IPS-11a (cell line): ENCODE data around the gene SLC36A4.
"Not testable (repeated sequence)": the region's sequence is repeated elsewhere in the genome, so short reads cannot be mapped to it uniquely, and the experiment has no call there.

Source experiments
- H3K4me3 ChIP-seq: one replicate; pipeline ENCODE4 v1.5.1; 2013; ENCODE audit warnings: low read depth, low read length, control low read depth

Gene SLC36A4

GRCh38 chr11:93123351-93123898 is 74.4 kb downstream of the SLC36A4 start:
- H3K4me3 ChIP-seq: no peak overlapping the region

- H3K4me3 ChIP-seq: no peak overlapping the region
These were observed 75.1 kb downstream of the SLC36A4 start for GRCh38 chr11:93122535-93123235.

DNA sequence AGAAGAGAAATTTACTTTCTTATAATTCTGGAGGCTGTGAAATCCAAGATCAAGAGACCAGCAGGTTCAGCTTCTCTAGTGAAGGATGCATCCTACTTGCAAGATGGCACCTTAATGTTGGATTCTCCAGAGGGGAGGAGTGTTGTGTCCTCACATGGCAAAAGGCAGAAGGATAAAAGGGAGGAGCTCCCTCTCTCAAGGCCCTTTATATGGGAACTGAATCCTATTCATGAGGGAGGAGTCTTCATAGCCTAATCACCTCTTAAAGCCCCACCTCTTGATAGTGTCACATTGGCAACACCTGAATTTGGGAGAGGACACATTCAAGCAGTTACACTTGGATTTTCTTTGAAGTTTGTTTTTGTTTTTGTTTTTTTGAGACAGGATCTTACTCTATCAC is 79.5 kb downstream of the SLC36A4 start:
- H3K4me3 ChIP-seq: no peak overlapping the region

GRCh38 chr11:93117565-93117964 is 80.2 kb downstream of the SLC36A4 start:
- no peak overlapping the region for H3K4me3 ChIP-seq

DNA sequence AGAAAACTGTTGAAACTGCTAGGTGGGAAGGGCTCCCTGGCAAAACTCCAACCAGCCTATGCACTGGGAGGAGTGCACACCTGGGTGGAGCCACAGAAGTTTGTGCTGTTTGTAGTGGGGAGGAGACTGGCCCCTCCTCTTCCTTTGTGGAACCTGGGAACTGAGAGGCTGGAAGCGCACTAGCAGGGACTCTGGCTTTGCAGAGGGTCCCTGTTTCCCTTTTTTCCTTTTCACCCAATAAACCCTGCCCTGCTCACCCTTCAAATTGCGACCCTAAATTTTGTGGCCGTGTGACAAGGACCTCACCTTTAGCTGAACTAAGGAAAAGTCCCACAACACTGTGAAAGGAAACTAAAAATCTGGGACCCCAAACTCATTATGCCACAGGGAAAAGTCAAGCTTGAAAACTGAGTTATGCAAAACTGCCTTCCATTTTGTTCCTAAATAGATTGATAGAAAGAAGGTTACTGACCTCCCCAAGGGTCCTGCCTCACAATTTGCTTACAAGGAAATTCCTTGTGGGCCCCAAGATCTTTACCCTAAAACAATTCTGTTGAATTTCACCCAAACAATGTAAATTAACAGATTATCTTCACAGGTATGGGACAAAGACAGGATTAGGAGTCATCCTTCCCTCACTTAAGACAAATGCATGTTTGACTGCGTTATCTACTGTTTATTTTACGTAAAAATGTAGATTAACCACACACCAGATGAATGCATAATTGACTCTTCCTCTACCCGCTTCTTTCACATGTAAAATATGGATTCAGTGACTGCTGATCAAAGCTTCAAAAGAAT is 81.0 kb downstream of the SLC36A4 start:
- no peak overlapping the region for H3K4me3 ChIP-seq

GRCh38 chr11:93114304-93114703 is 83.5 kb downstream of the SLC36A4 start:
- H3K4me3 ChIP-seq: no peak overlapping the region

- H3K4me3 ChIP-seq: no peak overlapping the region
These were observed 84.0 kb downstream of the SLC36A4 start for GRCh38 chr11:93113824-93114223.

GRCh38 chr11:93111147-93111546 is 86.6 kb downstream of the SLC36A4 start:
- not testable (repeated sequence) for H3K4me3 ChIP-seq

- no peak overlapping the region for H3K4me3 ChIP-seq
These were observed 97.6 kb downstream of the SLC36A4 start for GRCh38 chr11:93100211-93100610.

- no peak overlapping the region for H3K4me3 ChIP-seq
These were observed 98.0 kb downstream of the SLC36A4 start for GRCh38 chr11:93099806-93100205.
